GM12892 (cell line): ENCODE results near the gene CEMIP.

ENCODE experiments used
- POLR2A ChIP-seq: IDR thresholded peaks from 2 replicates; pipeline ENCODE4 v1.6.1; 2011; ENCODE audit warnings: low read depth, low read length, control low read depth
- POLR2AphosphoS5 ChIP-seq: IDR thresholded peaks from 2 replicates; pipeline ENCODE4 v1.6.1; 2011; ENCODE audit warnings: low read depth, low read length, control low read depth

DNA sequence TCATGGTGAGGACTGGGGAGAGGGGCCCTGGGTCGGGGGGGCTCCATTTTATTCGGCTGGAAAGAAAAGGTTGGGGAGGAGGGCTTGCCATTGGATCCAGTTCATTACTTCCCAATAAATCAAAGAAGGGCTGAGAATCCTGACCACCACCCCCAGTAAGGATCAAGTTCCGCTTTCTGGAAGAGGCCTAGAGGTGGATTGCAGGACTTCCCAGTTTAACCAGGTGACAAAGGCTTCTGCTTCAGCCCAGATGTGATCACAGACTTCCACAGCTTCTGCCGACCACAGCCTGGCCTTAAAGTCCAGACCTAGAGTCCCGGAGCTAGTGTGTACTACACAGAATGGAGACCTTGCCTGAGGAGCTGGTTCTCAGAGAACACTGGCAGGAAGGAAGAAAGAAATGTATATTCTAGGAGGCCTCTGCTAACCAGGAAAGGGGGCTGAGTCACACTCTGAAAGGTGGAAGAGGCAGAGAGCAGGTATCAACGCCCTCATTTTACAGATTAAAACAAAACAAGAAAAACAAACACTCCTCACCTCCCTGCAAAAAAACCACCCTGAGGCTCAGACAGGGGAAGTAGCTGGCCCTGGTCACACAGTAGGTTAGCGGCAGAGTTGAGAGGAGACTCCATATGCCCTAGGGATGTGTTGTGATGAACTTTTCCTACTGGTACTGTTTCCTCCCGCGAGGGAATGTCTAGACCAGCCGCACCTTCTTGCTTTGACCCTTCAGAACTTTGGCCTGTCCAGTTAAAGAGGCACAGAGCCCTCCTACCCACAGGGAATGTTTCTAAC, 1.1 kb upstream of the CEMIP start:
- TF ChIP-seq POLR2AphosphoS5 (no peak), POLR2A (no peak)
